B cell (primary cell): Measurements from ENCODE around the gene VIP. TPM values are rescaled to one million over a fixed set of nuclear protein-coding genes. Genes with fewer than 3 reads are reported as not detected.

Experiments used
- ATAC-seq: fragments of 200-7000 bp; cut with Tn5 transposase; one replicate; pipeline ENCODE4 v1.10.0; 2021; ENCODE audit warnings: low read depth, mild to moderate bottlenecking, moderate number of reproducible peaks, moderate library complexity
- CTCF ChIA-PET: fragments of 350-600 bp; sonication (Branson Sonifier 250); formaldehyde crosslinking; loops from one replicate; lab custom pipeline; 2021; ENCODE audit warnings: antibody characterized with exemption, inconsistent platforms; lab: Charles Lee
- POLR2A ChIA-PET: fragments of 350-600 bp; sonication (Branson Sonifier 250); formaldehyde crosslinking; loops from one replicate; lab custom pipeline; 2021; ENCODE audit warnings: antibody characterized with exemption; lab: Charles Lee
- DNase-seq: peaks from one replicate; pipeline ENCODE4 v3.0.0; 2013
- H2AFZ ChIP-seq: 2 replicates; pipeline ENCODE4 v1.6.1; 2012; ENCODE audit warnings: mild to moderate bottlenecking, low read depth, low read length; ENCODE audit not compliant: insufficient read depth, poor library complexity, severe bottlenecking
- H3K27ac ChIP-seq, 2 donors: 1 replicate in 1 of 2; 2 replicates in 1 of 2; pipeline ENCODE4 v1.5.1; 2012 to 2013; ENCODE audit warnings: low read length in 2 of 2, mild to moderate bottlenecking in 2 of 2, moderate library complexity in 1 of 2
- H3K27me3 ChIP-seq, 4 experiments: fragments of 200-600 bp in 1 of 4; sonication (generic) in 1 of 4; replicated peaks in 1 of 4; 1 replicate in 2 of 4; 2 replicates in 2 of 4; pipeline versions ENCODE4 v1.6.1 to v1.7.0; 2013 to 2016; ENCODE audit warnings: low read length in 3 of 4, mild to moderate bottlenecking in 2 of 4, mixed read lengths in 1 of 4, moderate library complexity in 1 of 4; ENCODE audit not compliant: insufficient read depth in 4 of 4, control insufficient read depth in 3 of 4; ENCODE audit errors: control extremely low read depth in 1 of 4
- H3K36me3 ChIP-seq, 2 experiments: replicated peaks in 1 of 2; 1 replicate in 1 of 2; 2 replicates in 1 of 2; pipeline versions ENCODE4 v1.6.1 to v1.7.1; 2013; ENCODE audit warnings: low read length in 1 of 2; ENCODE audit not compliant: insufficient read depth in 2 of 2, control insufficient read depth in 1 of 2; ENCODE audit errors: control extremely low read depth in 1 of 2, extremely low read depth in 1 of 2
- H3K4me1 ChIP-seq, 2 donors: fragments of 200-600 bp in 1 of 2; sonication (generic) in 1 of 2; 1 replicate in 1 of 2; 2 replicates in 1 of 2; pipeline versions ENCODE4 v1.5.1 to v1.6.1; 2013 to 2017; ENCODE audit warnings: low read length in 2 of 2; ENCODE audit not compliant: control insufficient read depth in 2 of 2, insufficient read depth in 2 of 2
- H3K4me2 ChIP-seq: replicated peaks from 2 replicates; pipeline ENCODE3; 2012; ENCODE audit warnings: mild to moderate bottlenecking, low read depth, low read length; ENCODE audit not compliant: poor library complexity, severe bottlenecking
- H3K4me3 ChIP-seq, 5 experiments: fragments of 200-600 bp in 1 of 5; sonication (generic) in 1 of 5; 1 replicate in 3 of 5; 2 replicates in 2 of 5; pipeline versions ENCODE4 v1.5.1 to v1.7.0; 2011 to 2016; ENCODE audit warnings: low read length in 4 of 5, mild to moderate bottlenecking in 4 of 5, low read depth in 2 of 5, control low read depth in 1 of 5, moderate library complexity in 1 of 5; ENCODE audit not compliant: insufficient read depth in 1 of 5; ENCODE audit errors: control extremely low read depth in 1 of 5, extremely low read depth in 1 of 5
- H3K79me2 ChIP-seq: fragments of 200-600 bp; sonication (generic); one replicate; pipeline ENCODE4 v1.6.0; 2016; ENCODE audit warnings: low read length; ENCODE audit not compliant: control insufficient read depth, insufficient read depth
- H3K9ac ChIP-seq: fragments of 200-600 bp; sonication (generic); 2 replicates; pipeline ENCODE4 v1.6.1; 2017; ENCODE audit warnings: mild to moderate bottlenecking, low read length, moderate library complexity
- H3K9me3 ChIP-seq, 3 donors: one replicate each; pipeline versions ENCODE4 v1.6.1 to v1.7.1; 2013; ENCODE audit warnings: low read length in 2 of 3; ENCODE audit not compliant: control insufficient read depth in 2 of 3, insufficient read depth in 1 of 3; ENCODE audit errors: control extremely low read depth in 1 of 3
- H4K20me1 ChIP-seq: 2 replicates; pipeline ENCODE4 v1.6.0; 2012; ENCODE audit warnings: mild to moderate bottlenecking, low read length; ENCODE audit not compliant: insufficient read depth, control insufficient read depth, poor library complexity, severe bottlenecking
- H3K27ac Mint-ChIP-seq: one replicate; pipeline ENCODE4 v1.8.0; 2021; ENCODE audit warnings: mixed read lengths
- H3K27me3 Mint-ChIP-seq: one replicate; pipeline ENCODE4 v1.8.0; 2021; ENCODE audit warnings: mixed read lengths
- H3K4me1 Mint-ChIP-seq: one replicate; pipeline ENCODE4 v1.8.0; 2021; ENCODE audit warnings: mixed read lengths
- H3K4me3 Mint-ChIP-seq: one replicate; pipeline ENCODE4 v1.8.0; 2021; ENCODE audit warnings: mixed read lengths
- H3K9me3 Mint-ChIP-seq: one replicate; pipeline ENCODE4 v1.8.0; 2022; ENCODE audit warnings: mixed read lengths; ENCODE audit not compliant: insufficient read depth
- CTCF ChIP-seq: fragments of 200-600 bp; IDR thresholded peaks from one replicate; pipeline ENCODE4 v1.8.0; 2022; ENCODE audit warnings: antibody characterized with exemption, mild to moderate bottlenecking
- EZH2 ChIP-seq: IDR thresholded peaks from 2 replicates; pipeline ENCODE4 v1.6.1; 2012; ENCODE audit warnings: borderline replicate concordance, low read depth, mild to moderate bottlenecking, moderate library complexity, low read length; ENCODE audit not compliant: insufficient read depth, poor library complexity, severe bottlenecking
- WGBS: methylation state at CpG from one replicate; pipeline ENCODE4 v1.1.5; 2013; ENCODE audit warnings: missing lambda C conversion rate; ENCODE audit not compliant: insufficient coverage; 5-methylcytosine and 5-hydroxymethylcytosine counted together
- intact Hi-C: fragments of 100-400 bp; cut with micrococcal nuclease; formaldehyde crosslinking; loops from one replicate; pipeline ENCODE4 v1.10.0; 2022
- polyA minus RNA-seq: library from RNA; depleted of rRNA, polyadenylated mRNA; stranded (reverse); fragments of >200 nt; gene quantifications from 2 replicates; pipeline ENCODE4 v1.2.3, GENCODE V29; 2012
- polyA plus RNA-seq: library from polyadenylated mRNA; depleted of rRNA; stranded (reverse); fragments of >200 nt; gene quantifications from 2 replicates; pipeline ENCODE4 v1.2.3, GENCODE V29; 2012
- total RNA-seq, 2 donors: library from RNA; stranded (reverse); fragments of 120-200 nt in 1 of 2; gene quantifications; 1 replicate in 1 of 2; 2 replicates in 1 of 2; pipeline versions ENCODE4 v1.2.3 to v1.2.4, GENCODE V29; 2013 to 2022

Gene VIP
- not detected in 2 replicates for total RNA-seq
- total RNA-seq (2013): not detected
- not detected in 2 replicates for polyA plus RNA-seq
- not detected in 2 replicates for polyA minus RNA-seq

GRCh38 chr6:152750694-152751093 lies at the start of gene VIP:
TSS of gene VIP (plus strand) at chr6:152750797. CDS start at chr6:152752178, 1,381 bp downstream.
- DNase-seq: no peak
- H3K36me3 ChIP-seq: no peaks in the 10 kb centered on the region
- H3K4me3 ChIP-seq: no peak within 1 kb of the TSS
- no peak within 1 kb of the TSS for H3K4me3 Mint-ChIP-seq
- ChIA-PET CTCF (no interaction called here), POLR2A (no interaction called here)
- no peak within 1 kb of the TSS for H3K9ac ChIP-seq
- H3K27me3 Mint-ChIP-seq: no peaks in the 10 kb centered on the region
- H2AFZ ChIP-seq: no peak within 1 kb of the TSS
- ATAC-seq: no peak
- H3K79me2 ChIP-seq: no peaks in the 10 kb centered on the region
- no peaks in the 10 kb centered on the region for H3K27me3 ChIP-seq
- no peaks in the 10 kb centered on the region for H3K4me1 Mint-ChIP-seq
- no peaks in the 10 kb centered on the region for H4K20me1 ChIP-seq
- H3K4me2 ChIP-seq: no peak within 1 kb of the TSS
- H3K27ac ChIP-seq: no peak within 1 kb of the TSS
- H3K4me1 ChIP-seq: no peaks in the 10 kb centered on the region
- TF ChIP-seq CTCF: no peak
- TF ChIP-seq EZH2: no peak
- no peak within 1 kb of the TSS for H3K27ac Mint-ChIP-seq
- H3K9me3 Mint-ChIP-seq: no peaks in the 10 kb centered on the region
- 0% methylated on average over 1 of the region's 5 CpGs for WGBS
- intact Hi-C loops: no loop called here
- no peaks in the 10 kb centered on the region for H3K9me3 ChIP-seq

GRCh38 chr6:152701081-152701862 lies 49.3 kb upstream of the VIP start:
- peaks cover 20% of the 10 kb centered on the region for H3K27me3 Mint-ChIP-seq
- Histone ChIP-seq H3K27ac (no peak overlapping the region), H3K4me3 (no peak overlapping the region), H3K36me3 (no peaks in the 10 kb centered on the region), H3K9me3 (no peaks in the 10 kb centered on the region), H3K4me2 (no peak overlapping the region), H3K27me3 (no peaks in the 10 kb centered on the region), H3K79me2 (no peaks in the 10 kb centered on the region), H4K20me1 (no peaks in the 10 kb centered on the region), H2AFZ (no peak overlapping the region), H3K4me1 (no peaks in the 10 kb centered on the region), H3K9ac (no peak overlapping the region)
- no peaks in the 10 kb centered on the region for H3K4me1 Mint-ChIP-seq
- H3K27ac Mint-ChIP-seq: no peak overlapping the region
- 3% methylated on average over 5 of the region's 7 CpGs for WGBS
- no peak for TF ChIP-seq EZH2
- no peak for TF ChIP-seq CTCF
- POLR2A ChIA-PET: no interaction called here
- CTCF ChIA-PET: no interaction called here
- ATAC-seq (no peak), DNase-seq (no peak)
- H3K4me3 Mint-ChIP-seq: no peak overlapping the region
- intact Hi-C loops: no loop called here
- no peaks in the 10 kb centered on the region for H3K9me3 Mint-ChIP-seq
